CD4-positive, alpha-beta T cell treated with Interleukin-1 beta for 1 hour (primary cell): ENCODE measurements around the gene IQSEC1.

Source experiments
- DNase-seq, 2 donors: peaks; one replicate each; pipeline ENCODE4 v3.0.0-alpha.2; 2020 to 2022

IQSEC1 gene

GRCh38 chr3:12995389-12996180 lies 77.6 kb downstream of the IQSEC1 start:
- no peak for DNase-seq

DNA sequence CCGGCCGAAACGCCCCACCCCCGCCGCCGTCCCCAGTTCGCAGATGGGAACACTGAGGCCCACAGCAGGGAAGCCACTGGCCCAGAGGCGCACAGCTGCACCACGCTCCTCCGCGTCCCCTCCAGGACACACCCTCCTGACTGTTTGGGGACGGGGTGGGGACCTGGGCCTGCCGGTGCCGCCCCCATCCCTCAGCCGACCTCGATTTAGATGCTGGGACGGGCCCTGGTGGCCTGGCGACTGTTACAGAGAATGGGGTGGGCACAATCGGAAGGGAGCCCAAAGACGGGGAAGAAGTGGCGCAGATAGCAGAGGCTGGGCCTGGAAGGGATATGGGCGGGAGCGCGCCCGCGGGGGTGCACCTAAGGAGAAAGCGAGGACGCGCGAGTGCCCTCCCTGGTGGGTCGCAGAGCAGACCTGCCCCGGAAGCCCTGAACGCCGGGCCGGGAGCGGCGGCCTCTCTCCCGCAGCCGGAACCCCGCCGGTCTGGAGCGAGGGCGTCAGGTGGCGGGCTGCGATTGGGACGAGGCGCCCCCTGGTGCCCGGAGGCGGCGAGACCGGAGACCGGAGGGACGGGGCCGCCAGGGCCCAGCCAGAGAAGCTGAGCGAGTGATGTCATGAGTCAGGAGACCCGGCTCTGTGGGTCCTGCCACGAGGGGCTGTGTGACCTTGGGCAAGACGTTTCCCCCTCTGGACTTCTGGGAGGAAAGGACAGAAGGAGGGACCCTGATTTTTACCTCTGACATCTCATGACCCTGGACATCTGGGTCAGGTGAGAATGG lies 78.4 kb downstream of the IQSEC1 start:
- DNase-seq = peak; percentile 85 to 87

DNA sequence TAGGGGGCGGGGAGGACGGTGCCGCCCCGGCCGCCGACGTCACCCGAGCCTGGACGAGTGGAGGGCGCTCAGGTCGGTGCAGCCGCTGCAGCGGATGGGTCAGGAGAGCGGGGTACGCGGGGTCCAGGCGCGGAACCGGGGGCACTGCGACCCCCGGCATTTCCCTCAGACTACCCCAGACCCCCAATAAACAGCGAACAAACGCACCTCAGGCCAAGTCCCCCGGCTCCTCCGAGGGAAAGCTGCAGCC lies 78.9 kb downstream of the IQSEC1 start:
- DNase-seq = no peak

DNA sequence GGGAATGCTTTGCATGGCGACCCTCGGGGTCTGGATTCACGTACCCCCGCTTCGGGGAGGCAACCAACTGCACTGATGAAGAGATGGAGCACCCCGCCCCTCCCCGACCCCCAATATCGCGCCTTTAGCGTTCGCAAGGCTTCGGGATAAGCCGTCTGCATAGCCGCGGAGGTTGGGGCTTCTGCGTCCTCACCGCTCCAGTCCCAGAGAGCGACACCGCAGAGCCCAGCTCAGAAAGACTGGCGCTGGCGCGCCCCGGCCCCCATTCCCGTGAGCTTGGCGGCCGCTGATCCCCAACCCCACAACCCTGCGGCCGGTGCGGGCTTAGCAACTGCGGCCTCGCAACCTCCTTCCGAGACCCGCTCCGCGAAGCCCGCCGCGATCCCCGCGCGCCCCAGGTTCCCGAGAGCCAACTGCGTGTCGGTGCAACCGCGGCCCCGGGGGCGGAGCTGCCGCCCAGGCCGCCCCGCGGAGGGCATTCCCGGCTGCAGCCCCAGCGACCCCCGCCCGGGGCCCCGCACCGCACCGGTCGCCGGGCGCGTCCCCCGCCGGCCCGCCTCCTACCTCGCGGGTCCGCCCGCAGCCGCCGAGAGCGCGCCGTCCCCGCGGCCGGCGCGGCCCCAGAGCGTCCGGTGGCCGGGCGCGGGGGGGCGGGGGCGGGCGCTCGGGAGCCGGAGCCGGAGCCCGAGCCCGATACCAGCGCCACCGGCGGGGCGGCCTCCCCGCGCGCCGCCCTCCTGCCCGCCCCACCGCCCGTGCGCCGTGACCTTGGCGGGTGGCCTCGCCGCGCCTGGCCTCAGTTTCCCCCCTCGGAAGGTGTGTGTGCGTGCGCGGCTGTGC lies 79.5 kb downstream of the IQSEC1 start:
- no peak for DNase-seq

- DNase-seq = no peak
These were observed 80.4 kb downstream of the IQSEC1 start for GRCh38 chr3:12992629-12993516.

GRCh38 chr3:12991861-12992281 lies 81.4 kb downstream of the IQSEC1 start:
- DNase-seq = no peak

DNA sequence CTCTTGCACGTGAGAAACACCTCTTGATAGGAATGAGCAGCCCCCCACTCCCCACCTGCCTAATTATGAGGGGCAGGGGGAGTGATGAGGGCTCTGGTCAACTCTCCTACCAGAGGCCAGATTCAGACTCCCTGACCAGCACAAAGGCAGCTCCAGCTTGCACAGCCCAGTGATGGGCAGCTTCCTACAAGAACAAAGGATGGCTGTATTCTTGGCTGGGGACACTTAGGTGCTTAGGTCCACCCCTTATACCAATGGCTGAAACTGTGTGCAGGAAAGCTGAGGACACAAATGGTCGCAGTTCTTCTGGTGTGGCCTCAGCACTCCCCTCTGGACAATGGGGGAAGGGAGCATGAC lies 81.8 kb downstream of the IQSEC1 start:
- DNase-seq = no peak

- no peak for DNase-seq
These were observed 82.3 kb downstream of the IQSEC1 start for GRCh38 chr3:12990781-12991480.

GRCh38 chr3:12990306-12990705 lies 82.9 kb downstream of the IQSEC1 start:
- no peak for DNase-seq

- no peak for DNase-seq
These were observed 84.3 kb downstream of the IQSEC1 start for GRCh38 chr3:12988728-12989454.

DNA sequence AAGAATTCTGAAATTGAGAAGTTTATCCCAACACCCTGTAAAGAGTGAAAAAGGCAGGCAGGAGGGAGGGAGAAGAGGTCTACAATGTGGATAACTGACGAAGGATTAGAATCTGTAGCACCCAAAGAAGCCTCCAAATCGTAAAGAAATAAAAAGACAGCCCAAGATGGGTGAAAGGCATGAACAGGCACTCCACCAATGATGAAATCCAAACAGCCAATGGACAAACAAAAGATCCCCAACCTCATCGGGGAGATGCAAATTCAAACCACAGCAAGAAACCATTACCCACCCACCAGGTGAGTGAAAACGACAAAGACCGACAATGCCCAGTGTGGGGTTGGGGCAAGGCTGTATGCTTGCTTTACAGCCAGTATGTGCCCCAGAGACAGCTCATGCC lies 85.6 kb downstream of the IQSEC1 start:
- DNase-seq = no peak

DNA sequence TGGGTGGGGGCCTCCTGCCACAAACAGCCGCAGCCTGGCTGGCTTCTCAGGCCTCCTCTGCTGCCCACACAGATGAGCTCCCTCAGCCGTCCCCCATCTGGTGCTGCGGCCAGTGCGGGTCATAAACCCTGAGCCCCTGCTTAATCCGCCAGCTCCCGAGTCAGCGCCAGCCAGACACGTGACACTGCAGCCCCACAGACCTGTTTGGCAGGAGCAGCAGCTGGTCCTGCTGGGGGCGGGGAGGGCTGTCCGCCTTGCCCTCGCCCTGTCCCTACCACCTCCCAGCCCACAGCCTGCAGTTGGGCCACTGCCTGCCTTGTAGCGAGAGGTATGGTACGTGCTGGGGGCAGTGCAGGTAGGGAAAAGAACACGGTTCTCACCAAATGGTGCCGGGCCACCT lies 86.2 kb downstream of the IQSEC1 start:
- DNase-seq = no peak

- no peak for DNase-seq
These were observed 86.7 kb downstream of the IQSEC1 start for GRCh38 chr3:12986521-12986920.

- no peak for DNase-seq
These were observed 87.2 kb downstream of the IQSEC1 start for GRCh38 chr3:12986031-12986430.

DNA sequence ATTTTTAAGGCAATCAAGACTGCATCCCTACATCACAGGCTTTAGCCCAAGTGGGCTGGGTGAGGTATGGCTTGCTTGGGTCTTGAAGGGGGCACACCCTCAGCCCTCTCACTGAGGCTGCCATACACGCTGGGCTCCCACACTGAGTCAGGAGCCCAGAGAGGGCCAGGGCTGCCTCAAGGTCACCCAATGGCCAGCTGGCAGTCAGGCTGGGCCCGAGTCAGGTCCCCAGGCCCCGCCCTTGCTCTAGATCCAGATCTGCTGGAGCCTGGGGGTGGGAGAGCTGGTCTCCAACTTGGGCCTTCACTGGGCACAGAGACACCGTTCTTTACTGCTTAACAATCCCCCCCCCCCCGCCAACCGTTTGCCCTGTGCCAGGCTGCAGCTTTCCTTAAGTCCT lies 88.1 kb downstream of the IQSEC1 start:
- DNase-seq = no peak

GRCh38 chr3:12984023-12984823 lies 89.0 kb downstream of the IQSEC1 start:
- DNase-seq = peak; percentile 59 to 68

DNA sequence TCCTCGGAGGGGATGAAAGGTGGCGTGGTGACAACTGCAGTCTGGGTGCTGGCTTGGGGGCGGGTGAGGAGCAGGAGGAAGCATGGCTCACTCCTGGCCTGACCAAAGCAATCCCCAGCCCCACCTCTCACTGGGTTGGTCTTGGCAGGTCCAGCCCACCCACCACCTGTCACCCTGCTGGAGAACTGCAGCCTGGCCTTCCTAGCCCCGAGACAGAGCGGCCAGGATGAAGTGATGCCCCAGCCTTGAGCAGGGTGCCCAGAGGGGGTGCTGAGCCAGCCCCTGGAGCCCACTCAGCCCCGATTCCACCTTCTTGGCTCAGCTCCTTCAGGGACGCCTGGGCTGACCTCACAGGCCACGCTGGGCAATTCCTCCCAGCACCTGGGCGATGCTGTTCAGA lies 89.9 kb downstream of the IQSEC1 start:
- DNase-seq = no peak

GRCh38 chr3:12982619-12983101 lies 90.6 kb downstream of the IQSEC1 start:
- DNase-seq = no peak

DNA sequence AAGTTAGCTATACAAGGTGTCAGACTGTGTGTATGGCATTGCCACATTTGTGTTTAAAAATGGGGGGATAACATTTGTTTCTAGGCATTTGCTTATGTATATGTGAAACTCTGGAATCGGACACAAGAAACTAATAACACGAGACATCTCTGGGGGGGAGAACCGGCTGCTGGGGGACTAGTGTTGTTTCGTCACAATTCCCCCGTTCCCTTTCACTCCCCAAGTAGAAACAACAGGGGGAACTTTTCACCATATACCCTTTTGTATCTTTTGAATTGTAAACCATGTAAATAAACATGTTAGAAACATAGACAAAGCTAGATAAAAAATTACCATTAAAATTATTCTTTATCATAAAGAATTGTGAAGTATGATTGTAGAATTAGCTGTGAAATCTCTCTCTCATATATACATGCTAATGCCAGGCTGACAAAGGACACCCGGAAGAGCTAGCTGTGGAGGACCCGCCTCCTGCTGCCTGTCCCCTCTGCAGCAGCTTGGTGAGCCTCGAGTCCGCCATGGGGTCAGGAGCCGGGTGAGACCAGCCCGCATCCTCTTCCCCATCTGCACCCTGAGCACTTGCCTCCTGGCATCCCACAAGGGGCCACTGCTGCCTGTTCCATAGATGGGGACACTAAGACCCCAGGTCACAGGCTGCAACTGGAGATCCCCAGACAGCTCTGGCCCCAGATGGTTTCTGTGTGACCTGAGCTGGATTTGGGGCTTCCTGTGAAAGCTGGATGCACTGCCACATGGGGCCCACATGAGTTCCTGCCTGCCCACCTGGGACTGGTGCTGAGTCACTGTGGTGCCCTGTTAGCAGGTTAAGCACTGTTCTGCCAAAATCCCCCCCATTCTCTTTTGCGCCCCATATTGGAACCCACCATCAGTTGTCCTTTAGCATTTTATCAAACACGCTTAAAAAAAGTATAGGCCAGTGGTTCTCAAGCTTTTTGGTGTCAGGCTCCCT lies 91.6 kb downstream of the IQSEC1 start:
- DNase-seq = no peak
